H1 (cell line): ENCODE measurements around the gene VPREB1. TPM values are rescaled to one million over a fixed set of nuclear protein-coding genes. Genes with fewer than 3 reads are reported as not detected.

Experiments used
- TAF1 ChIP-seq: IDR thresholded peaks from 2 replicates; pipeline ENCODE4 v1.6.1; 2011; ENCODE audit warnings: mild to moderate bottlenecking, low read depth, low read length
- TEAD4 ChIP-seq: IDR thresholded peaks from 2 replicates; pipeline ENCODE4 v1.6.1; 2012; ENCODE audit warnings: low read depth, low read length, inconsistent platforms, mixed read lengths
- polyA plus RNA-seq, 7 experiments: library from polyadenylated mRNA; depleted of rRNA in 3 of 7; stranded (reverse) in 5 of 7; unstranded in 2 of 7; fragments of >200 nt in 5 of 7; fragments of 200-250 nt in 2 of 7; gene quantifications; 1 replicate in 5 of 7; 2 replicates in 1 of 7; 4 replicates in 1 of 7; pipeline versions ENCODE4 v1.2.1 to v1.2.3, GENCODE V29; 2011 to 2013; ENCODE audit warnings: missing spikeins in 2 of 7, mixed read lengths in 2 of 7
- total RNA-seq: library from RNA; stranded (reverse); fragmentation: NEBNext Ultra II Directional; extraction: Animal tissue kit (Norgen Biotek cat#: 25700); gene quantifications from 2 replicates; pipeline ENCODE4 v1.2.1, GENCODE V29; 2021

Gene VPREB1
- total and polyA plus RNA-seq, 2 of the 8 experiments (the other 6 are each of a cell fraction or from before 2014, with no cell fraction given), result not detected

DNA sequence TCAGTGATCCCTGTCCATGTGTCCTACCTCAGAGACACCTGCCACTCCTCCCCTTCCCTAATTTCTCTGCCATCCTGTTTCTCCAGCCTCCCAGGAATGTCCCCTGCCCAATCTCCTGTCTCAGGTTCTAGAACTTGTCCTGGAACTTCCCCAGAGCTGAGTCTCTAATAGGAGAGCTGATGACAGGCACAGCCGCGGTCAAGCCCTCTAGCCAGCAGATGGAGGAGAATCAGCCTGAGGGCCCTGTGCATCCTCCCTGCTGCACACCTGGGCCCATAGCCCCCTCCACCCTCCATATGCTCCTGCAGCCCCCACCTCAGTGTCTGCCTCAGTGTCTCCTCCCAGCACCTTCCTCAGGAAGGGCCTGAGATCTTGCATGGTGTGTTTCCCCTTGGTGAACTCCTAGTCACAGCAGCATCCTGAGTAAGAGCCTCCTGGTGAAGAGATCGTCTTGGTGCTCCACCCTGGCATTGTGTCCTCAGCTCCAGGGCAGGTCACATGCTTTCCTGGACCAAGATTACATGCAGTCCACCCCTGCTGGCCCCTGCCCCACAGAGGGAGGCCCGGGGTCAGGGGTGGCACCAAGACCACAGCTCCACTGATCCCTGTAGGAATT lies 43.9 kb upstream of the VPREB1 start (continued):
- TF ChIP-seq TEAD4 (no peak), TAF1 (no peak)
